DOHH2 (cell line): ENCODE data around the gene PODXL2.
"Not testable (repeated sequence)": the region's sequence is repeated elsewhere in the genome, so short reads cannot be mapped to it uniquely, and the experiment has no call there.

ENCODE experiments used
- H3F3A ChIP-seq: fragments of 200-600 bp; sonication (generic), shearing (Covaris generic); 2 replicates; pipeline ENCODE4 v1.6.0; 2016; ENCODE audit warnings: antibody characterized with exemption, mild to moderate bottlenecking; ENCODE audit not compliant: control insufficient read depth, insufficient read depth
- H3K27ac ChIP-seq: fragments of 200-600 bp; sonication (generic); 2 replicates; pipeline ENCODE4 v1.5.1; 2014; ENCODE audit warnings: low read depth, mild to moderate bottlenecking, low read length, moderate library complexity
- H3K27me3 ChIP-seq: fragments of 200-600 bp; sonication (generic); 2 replicates; pipeline ENCODE4 v1.6.1; 2014; ENCODE audit warnings: mild to moderate bottlenecking, low read length, mixed read lengths; ENCODE audit not compliant: control insufficient read depth
- H3K36me3 ChIP-seq: fragments of 200-600 bp; sonication (generic); 2 replicates; pipeline ENCODE4 v1.6.1; 2014; ENCODE audit warnings: mild to moderate bottlenecking, low read length, moderate library complexity, mixed read lengths; ENCODE audit not compliant: control insufficient read depth
- H3K4me1 ChIP-seq: fragments of 200-600 bp; sonication (generic); 2 replicates; pipeline ENCODE4 v1.6.1; 2014; ENCODE audit warnings: mild to moderate bottlenecking, low read length, mixed read lengths; ENCODE audit not compliant: control insufficient read depth
- H3K4me2 ChIP-seq: fragments of 200-600 bp; sonication (generic); 2 replicates; pipeline ENCODE4 v1.6.0; 2014; ENCODE audit warnings: mild to moderate bottlenecking, low read length, moderate library complexity
- H3K4me3 ChIP-seq: fragments of 200-600 bp; sonication (generic); 2 replicates; pipeline ENCODE4 v1.5.1; 2014; ENCODE audit warnings: mild to moderate bottlenecking, low read length, mixed read lengths
- H3K79me2 ChIP-seq: fragments of 200-600 bp; sonication (generic); 2 replicates; pipeline ENCODE4 v1.6.1; 2014; ENCODE audit warnings: mild to moderate bottlenecking, low read length, mixed read lengths; ENCODE audit not compliant: control insufficient read depth
- H3K9me2 ChIP-seq: fragments of 200-600 bp; sonication (generic); replicated peaks from 2 replicates; pipeline ENCODE4 v1.6.1; 2014; ENCODE audit warnings: mild to moderate bottlenecking, low read length, mixed read lengths; ENCODE audit not compliant: control insufficient read depth
- H3K9me3 ChIP-seq: fragments of 200-600 bp; sonication (generic); 2 replicates; pipeline ENCODE4 v1.6.1; 2014; ENCODE audit warnings: antibody characterized with exemption, low read length, mixed read lengths; ENCODE audit not compliant: control insufficient read depth, insufficient read depth
- H4K20me1 ChIP-seq: fragments of 200-600 bp; sonication (generic); 2 replicates; pipeline ENCODE4 v1.6.0; 2014; ENCODE audit warnings: low read depth, mild to moderate bottlenecking, antibody characterized with exemption, low read length, moderate library complexity; ENCODE audit not compliant: control insufficient read depth, insufficient read depth
- CTCF ChIP-seq: fragments of 200-600 bp; sonication (generic); IDR thresholded peaks from one replicate; pipeline ENCODE4 v1.5.1; 2014; ENCODE audit warnings: antibody characterized with exemption, mild to moderate bottlenecking, low read depth, low read length; ENCODE audit not compliant: poor library complexity, severe bottlenecking
- EZH2phosphoT487 ChIP-seq: fragments of 200-600 bp; sonication (generic); IDR thresholded peaks from 2 replicates; pipeline ENCODE4 v1.6.1; 2017; ENCODE audit warnings: borderline replicate concordance, mild to moderate bottlenecking, antibody characterized with exemption, low read length, moderate library complexity, mixed read lengths

The PODXL2 gene

DNA sequence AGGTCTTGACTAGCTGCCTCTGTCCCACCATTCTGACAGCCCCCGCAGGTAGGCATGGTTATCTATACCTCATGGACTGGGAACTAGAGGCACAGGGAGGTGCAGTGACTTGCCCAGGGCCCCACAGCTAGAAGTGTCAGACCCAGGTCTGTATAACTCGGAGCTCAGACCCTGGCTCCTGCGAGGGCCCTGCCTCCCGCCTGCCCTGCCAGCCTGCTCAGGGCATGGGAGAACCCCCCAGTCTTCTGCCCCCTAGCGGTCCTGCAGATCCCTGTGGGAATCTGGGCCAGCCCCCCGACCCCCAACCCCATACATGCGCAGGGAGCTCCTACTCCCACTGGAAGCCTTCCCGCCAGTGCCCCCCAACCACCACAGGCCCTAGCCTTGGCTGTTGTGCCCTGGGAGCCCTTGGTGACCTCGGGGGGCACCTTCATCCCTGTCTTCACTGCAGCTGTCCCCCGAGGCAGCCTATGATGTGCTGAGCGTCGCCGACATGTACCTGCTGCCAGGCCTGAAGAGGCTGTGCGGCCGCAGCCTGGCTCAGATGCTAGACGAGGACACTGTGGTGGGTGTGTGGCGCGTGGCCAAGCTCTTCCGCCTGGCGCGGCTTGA is 50.7 kb downstream of the PODXL2 start:
- no peaks in the 10 kb centered on the region for H4K20me1 ChIP-seq

DNA sequence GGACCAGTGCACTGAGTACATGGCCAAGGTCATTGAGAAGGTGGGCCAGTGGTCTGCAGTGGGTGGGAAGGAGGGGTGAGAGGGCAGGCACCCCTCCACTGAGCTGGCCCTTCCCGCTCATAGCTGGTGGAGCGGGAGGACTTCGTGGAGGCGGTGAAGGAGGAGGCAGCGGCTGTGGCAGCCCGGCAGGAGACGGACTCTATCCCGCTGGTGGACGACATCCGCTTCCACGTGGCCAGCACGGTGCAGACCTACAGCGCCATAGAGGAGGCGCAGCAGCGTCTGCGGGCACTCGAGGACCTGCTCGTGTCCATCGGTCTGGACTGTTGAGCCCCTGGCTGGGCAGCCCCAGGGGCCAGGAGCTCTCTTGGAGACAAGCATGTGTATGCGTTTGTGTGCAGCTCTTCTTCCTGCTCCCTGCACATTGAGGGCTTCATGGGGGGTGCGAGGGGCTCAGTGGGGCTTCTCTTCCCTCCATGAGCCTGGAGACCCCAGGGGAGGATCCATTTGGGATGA is 51.2 kb downstream of the PODXL2 start:
- no peak for TF ChIP-seq EZH2phosphoT487
- TF ChIP-seq CTCF: no peak

More for the DNA sequence above, 50.7 kb downstream of the PODXL2 start:
- Histone ChIP-seq H3K4me3 (no peak overlapping the region), H3K36me3 (no peaks in the 10 kb centered on the region), H3K9me3 (no peaks in the 10 kb centered on the region), H3K4me2 (no peak overlapping the region), H3K27me3 (no peaks in the 10 kb centered on the region), H3K9me2 (no peaks in the 10 kb centered on the region), H3K4me1 (peaks cover 45% of the 10 kb centered on the region), H3K27ac (no peak overlapping the region), H3K79me2 (no peaks in the 10 kb centered on the region), H3F3A (peaks cover 5% of the 10 kb centered on the region)
- TF ChIP-seq CTCF: peak; percentile 33
- TF ChIP-seq EZH2phosphoT487: no peak

GRCh38 chr3:127680798-127681221 is 51.8 kb downstream of the PODXL2 start:
- no peak overlapping the region for H3K4me2 ChIP-seq
- no peaks in the 10 kb centered on the region for H3K36me3 ChIP-seq
- H4K20me1 ChIP-seq: no peaks in the 10 kb centered on the region
- TF ChIP-seq CTCF (no peak), EZH2phosphoT487 (no peak)
- H3K9me3 ChIP-seq: no peaks in the 10 kb centered on the region
- no peaks in the 10 kb centered on the region for H3K79me2 ChIP-seq
- peaks cover 5% of the 10 kb centered on the region for H3F3A ChIP-seq
- H3K4me1 ChIP-seq: peaks cover 56% of the 10 kb centered on the region
- no peak overlapping the region for H3K4me3 ChIP-seq
- H3K27me3 ChIP-seq: no peaks in the 10 kb centered on the region
- no peak overlapping the region for H3K27ac ChIP-seq
- H3K9me2 ChIP-seq: no peaks in the 10 kb centered on the region

More for the DNA sequence above, 51.2 kb downstream of the PODXL2 start:
- Histone ChIP-seq H3K9me2 (no peaks in the 10 kb centered on the region), H3K36me3 (no peaks in the 10 kb centered on the region), H3K79me2 (no peaks in the 10 kb centered on the region), H4K20me1 (no peaks in the 10 kb centered on the region), H3K27ac (no peak overlapping the region), H3F3A (peaks cover 5% of the 10 kb centered on the region), H3K4me3 (no peak overlapping the region), H3K4me1 (peaks cover 50% of the 10 kb centered on the region), H3K9me3 (no peaks in the 10 kb centered on the region), H3K27me3 (no peaks in the 10 kb centered on the region), H3K4me2 (no peak overlapping the region)

DNA sequence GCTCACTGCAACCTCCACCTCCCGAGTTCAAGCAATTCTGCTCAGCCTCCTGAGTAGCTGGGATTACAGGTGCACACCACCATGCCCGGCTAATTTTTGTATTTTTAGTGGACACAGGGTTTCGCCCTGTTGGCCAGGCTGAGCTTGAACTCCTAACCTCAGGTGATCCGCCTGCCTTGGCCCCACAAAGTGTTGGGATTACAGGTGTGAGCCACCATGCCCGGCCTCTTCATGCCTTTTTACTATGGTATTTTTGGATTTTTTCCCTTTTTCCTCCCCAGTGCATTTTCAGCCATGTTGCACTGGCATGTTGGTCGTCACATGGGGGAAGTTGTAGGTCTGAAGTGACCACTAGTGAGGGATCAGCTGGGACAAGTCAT is 53.2 kb downstream of the PODXL2 start:
- not testable (repeated sequence) for H3K9me2 ChIP-seq, H3K36me3 ChIP-seq, H3K27me3 ChIP-seq, H4K20me1 ChIP-seq, H3K9me3 ChIP-seq, H3F3A ChIP-seq, H3K4me3 ChIP-seq, H3K79me2 ChIP-seq, H3K27ac ChIP-seq
- H3K4me1 ChIP-seq: peaks cover 57% of the 10 kb centered on the region
- H3K4me2 ChIP-seq: peak overlapping the region; percentile 36
